ENCODE data around the gene HMMR.

DNA sequence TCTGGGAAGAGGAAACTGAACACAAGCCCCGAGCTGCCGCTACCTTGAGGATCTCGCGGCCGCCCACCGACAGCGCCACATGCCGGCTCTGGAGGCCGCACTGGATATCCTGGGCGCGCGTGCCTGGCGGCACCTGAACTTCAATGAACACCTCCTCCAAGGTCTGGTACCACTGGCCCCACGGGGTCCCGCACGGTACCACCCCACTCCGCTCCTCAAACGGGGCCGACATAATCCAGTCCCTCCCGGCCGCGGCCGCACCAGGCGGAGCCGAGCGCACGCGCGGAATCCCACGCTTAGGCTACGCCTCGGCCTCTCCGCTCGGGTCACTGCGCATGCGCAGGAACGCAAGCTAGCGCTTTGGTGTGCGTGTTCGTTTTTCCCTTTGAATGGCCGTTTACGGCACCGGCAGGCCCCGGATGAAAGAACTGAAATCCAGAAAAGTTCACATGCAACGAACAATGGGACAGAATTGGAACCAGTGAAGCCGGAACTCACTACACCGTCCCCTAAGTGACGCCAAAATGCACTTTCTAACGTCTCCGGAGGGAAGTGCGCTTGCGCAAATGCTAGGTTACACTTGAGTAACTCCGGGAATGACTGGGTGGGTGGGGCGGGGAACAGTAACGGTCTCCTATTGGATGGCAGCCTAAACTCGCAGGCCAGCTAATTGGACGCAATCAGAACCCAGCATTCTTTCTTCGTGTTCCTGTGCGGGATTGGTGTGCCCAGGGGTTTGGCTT lies 442 bp upstream of the HMMR start, which contains the start of gene NUDCD2:
- peak; percentile 84 for TF ChIP-seq REST (IDR thresholded peaks at IDR 0.05; ENCODE audit: borderline replicate concordance)
- TF ChIP-seq, protein P1, sequence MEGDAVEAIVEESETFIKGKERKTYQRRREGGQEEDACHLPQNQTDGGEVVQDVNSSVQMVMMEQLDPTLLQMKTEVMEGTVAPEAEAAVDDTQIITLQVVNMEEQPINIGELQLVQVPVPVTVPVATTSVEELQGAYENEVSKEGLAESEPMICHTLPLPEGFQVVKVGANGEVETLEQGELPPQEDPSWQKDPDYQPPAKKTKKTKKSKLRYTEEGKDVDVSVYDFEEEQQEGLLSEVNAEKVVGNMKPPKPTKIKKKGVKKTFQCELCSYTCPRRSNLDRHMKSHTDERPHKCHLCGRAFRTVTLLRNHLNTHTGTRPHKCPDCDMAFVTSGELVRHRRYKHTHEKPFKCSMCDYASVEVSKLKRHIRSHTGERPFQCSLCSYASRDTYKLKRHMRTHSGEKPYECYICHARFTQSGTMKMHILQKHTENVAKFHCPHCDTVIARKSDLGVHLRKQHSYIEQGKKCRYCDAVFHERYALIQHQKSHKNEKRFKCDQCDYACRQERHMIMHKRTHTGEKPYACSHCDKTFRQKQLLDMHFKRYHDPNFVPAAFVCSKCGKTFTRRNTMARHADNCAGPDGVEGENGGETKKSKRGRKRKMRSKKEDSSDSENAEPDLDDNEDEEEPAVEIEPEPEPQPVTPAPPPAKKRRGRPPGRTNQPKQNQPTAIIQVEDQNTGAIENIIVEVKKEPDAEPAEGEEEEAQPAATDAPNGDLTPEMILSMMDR (IDR thresholded peaks at IDR 0.05; ENCODE audit: poor library complexity, severe bottlenecking) = peak; percentile 74
- peak; percentile 97 for TF ChIP-seq POLR2AphosphoS5 (IDR thresholded peaks at IDR 0.05)
- TF ChIP-seq EZH2 (IDR thresholded peaks at IDR 0.05; ENCODE audit: borderline replicate concordance, insufficient read depth, low read length, poor library complexity, severe bottlenecking) = no peak
